Activated T-cell treated with anti-CD3 and anti-CD28 coated beads, Interleukin-2, amount 50 U/mL, for 4 hours (primary cell): ENCODE results near the gene CDC7. TPM values are rescaled to one million over a fixed set of nuclear protein-coding genes. Genes with fewer than 3 reads are reported as not detected.
A peak's percentile ranks its signal among the peaks of the same experiment; 100 is the strongest.
"Not testable (repeated sequence)": the region's sequence is repeated elsewhere in the genome, so short reads cannot be mapped to it uniquely, and the experiment has no call there.

Source experiments
- ATAC-seq, 2 donors: fragments of 200-7000 bp; cut with Tn5 transposase; one replicate each; pipeline ENCODE4 v1.10.0; 2021
- DNase-seq: peaks from one replicate; pipeline ENCODE4 v3.0.0-alpha.2; 2020
- H3K27me3 Mint-ChIP-seq: one replicate; pipeline ENCODE4 v1.8.0; 2021; ENCODE audit warnings: low read depth, mixed read lengths
- H3K36me3 Mint-ChIP-seq: one replicate; pipeline ENCODE4 v1.8.0; 2022; ENCODE audit warnings: mixed read lengths; ENCODE audit not compliant: insufficient read depth
- H3K4me1 Mint-ChIP-seq: one replicate; pipeline ENCODE4 v1.8.0; 2021; ENCODE audit warnings: low read depth, mixed read lengths
- H3K4me3 Mint-ChIP-seq: one replicate; pipeline ENCODE4 v1.8.0; 2021; ENCODE audit warnings: mild to moderate bottlenecking, moderate library complexity, mixed read lengths
- H3K9me3 Mint-ChIP-seq: one replicate; pipeline ENCODE4 v1.8.0; 2021; ENCODE audit warnings: mixed read lengths
- total RNA-seq, 3 donors: library from RNA; stranded (reverse); gene quantifications; one replicate each; pipeline ENCODE4 v1.2.1, GENCODE V29; 2021

CDC7 gene
- total RNA-seq, 3 donors from 2014 or later, result 11.1 to 20.1 (median 16.6) TPM

- H3K9me3 Mint-ChIP-seq, result no peaks in the 10 kb centered on the region
- no peak for ATAC-seq
- no peak for DNase-seq
- H3K36me3 Mint-ChIP-seq, result peaks cover 2% of the 10 kb centered on the region
- H3K27me3 Mint-ChIP-seq, result no peaks in the 10 kb centered on the region
- peak overlapping the region; percentile 63 for H3K4me3 Mint-ChIP-seq
- peaks cover 16% of the 10 kb centered on the region for H3K4me1 Mint-ChIP-seq
Observed at GRCh38 chr1:91501971-91502671, 1.5 kb downstream of the CDC7 start.

GRCh38 chr1:91502672-91503184, 2.1 kb downstream of the CDC7 start:
- DNase-seq, result no peak
- H3K4me3 Mint-ChIP-seq, result peak overlapping the region; percentile 63

DNA sequence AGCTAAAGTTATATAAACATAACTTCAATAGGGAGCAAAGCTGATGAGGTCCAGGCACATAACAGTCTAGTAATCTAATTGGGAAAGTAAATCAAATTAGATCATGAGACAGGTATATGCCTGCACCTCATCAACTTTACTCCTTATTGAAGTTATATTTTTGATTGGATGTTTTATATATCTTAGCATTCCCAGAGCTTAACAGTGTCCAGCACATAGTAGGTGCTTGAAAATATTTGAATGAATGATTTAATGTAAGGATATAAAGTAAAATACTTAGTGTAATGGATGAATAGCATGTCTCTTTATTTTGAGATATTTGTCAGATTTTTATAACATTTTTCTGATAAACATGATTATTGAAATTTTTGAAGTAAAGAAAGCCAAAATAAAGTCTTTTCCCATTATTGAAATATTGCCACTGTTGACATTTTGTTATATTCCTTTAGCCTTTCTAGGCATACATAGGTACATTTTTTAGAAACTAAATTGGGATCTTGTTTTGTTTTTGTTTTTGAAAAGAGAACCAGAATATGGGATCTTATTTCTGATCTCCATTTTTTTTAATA, 2.8 kb downstream of the CDC7 start:
- peaks cover 16% of the 10 kb centered on the region for H3K4me1 Mint-ChIP-seq
- H3K27me3 Mint-ChIP-seq, result no peaks in the 10 kb centered on the region
- H3K4me3 Mint-ChIP-seq, result no peak overlapping the region
- DNase-seq, result no peak
- ATAC-seq, result no peak
- peaks cover 2% of the 10 kb centered on the region for H3K36me3 Mint-ChIP-seq
- H3K9me3 Mint-ChIP-seq, result no peaks in the 10 kb centered on the region

More at GRCh38 chr1:91502672-91503184, 2.1 kb downstream of the CDC7 start:
- Mint-ChIP-seq H3K9me3 (no peaks in the 10 kb centered on the region), H3K4me1 (peaks cover 16% of the 10 kb centered on the region), H3K36me3 (peaks cover 2% of the 10 kb centered on the region), H3K27me3 (no peaks in the 10 kb centered on the region)
- no peak for ATAC-seq

DNA sequence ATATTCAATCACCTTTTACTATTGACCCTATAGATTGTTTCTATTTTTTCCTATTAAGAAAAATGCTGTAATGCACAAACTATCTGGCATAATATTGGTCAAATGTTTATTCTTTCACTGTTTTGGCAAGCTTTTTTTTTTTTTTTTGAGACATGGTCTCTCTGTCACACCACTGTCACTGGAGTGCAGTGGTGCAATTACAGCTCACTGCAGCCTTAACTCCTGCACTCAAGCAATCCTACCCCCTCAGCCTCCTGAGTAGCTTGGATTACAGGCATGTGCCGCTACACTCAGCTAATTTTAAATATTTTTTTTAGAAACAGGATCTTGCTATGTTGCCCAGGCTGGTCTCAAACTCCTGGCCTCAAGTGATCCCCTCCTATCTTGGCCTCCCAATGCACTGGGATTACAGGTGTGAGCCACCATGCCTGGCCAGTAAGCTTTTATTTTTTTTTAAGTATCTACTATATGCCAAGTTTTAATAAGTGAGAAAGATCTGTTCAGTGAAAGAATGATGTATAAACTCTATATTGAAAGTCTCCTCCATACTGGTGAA, 3.4 kb downstream of the CDC7 start:
- H3K4me1 Mint-ChIP-seq, result peaks cover 16% of the 10 kb centered on the region
- H3K27me3 Mint-ChIP-seq, result no peaks in the 10 kb centered on the region
- H3K4me3 Mint-ChIP-seq, result no peak overlapping the region
- ATAC-seq, result no peak
- peaks cover 6% of the 10 kb centered on the region for H3K36me3 Mint-ChIP-seq
- H3K9me3 Mint-ChIP-seq, result no peaks in the 10 kb centered on the region
- DNase-seq, result no peak

DNA sequence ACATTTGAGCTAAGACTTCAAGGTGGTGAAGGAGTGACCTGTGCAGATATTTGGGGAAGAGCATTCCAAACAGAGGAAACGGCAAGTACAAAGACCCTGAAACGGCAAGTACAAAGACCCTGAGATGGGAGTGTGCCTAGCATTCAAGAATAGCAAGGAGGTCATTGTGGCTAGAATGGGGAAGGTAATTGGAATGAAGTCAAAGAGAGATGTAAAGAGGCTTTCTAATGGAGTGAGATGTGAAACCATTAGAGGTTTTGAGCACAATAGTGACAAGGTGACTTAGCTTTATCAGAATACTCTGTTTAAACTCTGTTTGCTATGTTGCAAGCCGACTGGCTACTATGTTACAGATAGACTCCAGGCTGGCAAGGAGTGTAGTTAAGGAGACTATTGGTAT, 4.4 kb downstream of the CDC7 start:
- H3K27me3 Mint-ChIP-seq, result no peaks in the 10 kb centered on the region
- peaks cover 16% of the 10 kb centered on the region for H3K4me1 Mint-ChIP-seq
- H3K36me3 Mint-ChIP-seq, result peaks cover 13% of the 10 kb centered on the region
- no peaks in the 10 kb centered on the region for H3K9me3 Mint-ChIP-seq
- ATAC-seq (no peak), DNase-seq (no peak)
- no peak overlapping the region for H3K4me3 Mint-ChIP-seq

GRCh38 chr1:91506071-91506470, 5.4 kb downstream of the CDC7 start:
- Mint-ChIP-seq H3K27me3 (no peaks in the 10 kb centered on the region), H3K9me3 (no peaks in the 10 kb centered on the region), H3K4me1 (peaks cover 16% of the 10 kb centered on the region), H3K4me3 (no peak overlapping the region), H3K36me3 (peaks cover 13% of the 10 kb centered on the region)
- ATAC-seq (no peak), DNase-seq (no peak)

DNA sequence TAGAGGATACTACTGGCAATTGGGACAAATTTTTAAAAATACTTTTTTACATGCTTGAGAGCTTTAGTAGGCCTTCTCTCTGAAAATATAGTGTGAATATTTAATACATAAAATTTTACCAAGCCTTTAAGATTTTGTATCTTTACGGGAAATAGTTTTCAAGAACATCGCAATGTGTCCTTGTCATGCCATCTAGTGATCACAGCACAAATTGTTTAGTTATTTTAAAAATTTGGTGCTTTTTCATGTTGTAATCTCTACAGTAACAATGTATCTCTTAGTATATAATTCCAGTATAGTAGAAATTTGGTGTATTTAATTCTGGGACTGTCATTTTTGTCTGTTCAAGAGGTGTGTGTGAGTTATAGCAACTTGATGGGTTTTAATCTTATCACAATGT, 6.7 kb downstream of the CDC7 start:
- H3K4me3 Mint-ChIP-seq, result no peak overlapping the region
- DNase-seq (no peak), ATAC-seq (no peak)
- no peaks in the 10 kb centered on the region for H3K27me3 Mint-ChIP-seq
- H3K36me3 Mint-ChIP-seq, result peaks cover 13% of the 10 kb centered on the region
- H3K4me1 Mint-ChIP-seq, result peaks cover 11% of the 10 kb centered on the region
- no peaks in the 10 kb centered on the region for H3K9me3 Mint-ChIP-seq

DNA sequence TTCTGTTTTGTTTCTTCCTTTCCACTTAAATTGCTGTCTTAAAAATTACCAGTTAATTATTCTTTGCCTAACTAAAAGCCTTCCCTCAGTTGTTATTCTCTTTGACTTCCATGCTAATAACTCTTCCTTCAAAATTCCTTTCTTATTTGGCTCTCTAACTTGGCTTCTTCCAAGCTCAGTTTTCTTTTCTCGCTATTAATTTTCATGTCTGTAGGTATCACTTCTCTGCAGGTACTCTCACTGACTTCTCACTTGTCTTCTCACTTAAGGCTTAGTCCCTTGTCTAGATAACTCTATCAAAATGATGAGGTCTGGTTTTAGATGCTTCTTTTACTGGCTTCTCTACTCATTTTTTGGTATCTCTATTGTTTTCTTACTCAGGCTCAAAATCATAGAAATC, 10.1 kb downstream of the CDC7 start:
- Mint-ChIP-seq H3K9me3 (no peaks in the 10 kb centered on the region), H3K4me1 (peaks cover 4% of the 10 kb centered on the region), H3K36me3 (peaks cover 15% of the 10 kb centered on the region), H3K4me3 (no peak overlapping the region), H3K27me3 (no peaks in the 10 kb centered on the region)
- DNase-seq, result no peak
- ATAC-seq, result no peak

DNA sequence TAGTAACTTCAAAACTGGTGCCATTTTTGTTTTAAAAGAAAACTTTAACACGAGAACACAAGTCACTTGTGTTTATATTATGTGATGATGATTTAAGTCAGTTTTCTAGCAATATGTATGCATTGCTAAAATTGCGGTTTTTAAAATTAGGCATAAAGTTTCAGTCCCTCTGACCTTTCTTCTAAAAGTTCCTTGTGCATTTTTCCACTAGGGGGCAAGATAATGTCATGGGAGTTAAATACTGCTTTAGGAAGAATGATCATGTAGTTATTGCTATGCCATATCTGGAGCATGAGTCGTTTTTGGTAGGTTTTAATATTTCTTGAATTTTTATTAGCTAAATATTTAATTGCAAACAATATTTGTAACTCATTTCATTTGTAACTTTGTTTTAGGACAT, 10.7 kb downstream of the CDC7 start:
- ATAC-seq, result no peak
- Mint-ChIP-seq H3K9me3 (no peaks in the 10 kb centered on the region), H3K36me3 (peaks cover 15% of the 10 kb centered on the region), H3K4me3 (no peak overlapping the region), H3K27me3 (no peaks in the 10 kb centered on the region), H3K4me1 (peaks cover 4% of the 10 kb centered on the region)
- DNase-seq, result no peak

- H3K4me3 Mint-ChIP-seq, result no peak overlapping the region
- no peak for DNase-seq
- no peaks in the 10 kb centered on the region for H3K9me3 Mint-ChIP-seq
- peaks cover 20% of the 10 kb centered on the region for H3K36me3 Mint-ChIP-seq
- H3K4me1 Mint-ChIP-seq, result peaks cover 4% of the 10 kb centered on the region
- no peak for ATAC-seq
- no peaks in the 10 kb centered on the region for H3K27me3 Mint-ChIP-seq
Observed at GRCh38 chr1:91513160-91513559, 12.5 kb downstream of the CDC7 start.

DNA sequence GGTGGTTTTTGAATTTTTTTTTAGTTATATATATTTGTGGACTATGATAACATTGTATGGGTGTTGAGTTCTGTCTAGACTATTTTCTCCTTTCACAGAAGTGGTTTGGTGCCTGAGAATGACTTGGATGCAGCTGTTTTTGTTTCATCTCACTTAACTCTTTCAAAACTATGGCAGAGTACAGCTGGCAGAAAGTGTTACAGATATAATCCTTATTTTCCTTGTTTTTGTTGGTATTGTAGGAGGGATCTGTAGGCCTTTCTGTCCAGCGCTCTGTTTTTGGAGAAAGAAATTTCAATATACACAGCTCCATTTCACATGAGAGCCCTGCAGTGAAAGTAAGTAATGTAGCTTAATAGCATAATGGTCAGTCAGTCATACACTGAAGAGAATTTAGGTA, 13.1 kb downstream of the CDC7 start:
- H3K27me3 Mint-ChIP-seq, result no peaks in the 10 kb centered on the region
- DNase-seq (no peak), ATAC-seq (no peak)
- H3K36me3 Mint-ChIP-seq, result peaks cover 21% of the 10 kb centered on the region
- H3K4me1 Mint-ChIP-seq, result peaks cover 4% of the 10 kb centered on the region
- H3K9me3 Mint-ChIP-seq, result no peaks in the 10 kb centered on the region
- H3K4me3 Mint-ChIP-seq, result no peak overlapping the region

GRCh38 chr1:91515994-91516393, 15.3 kb downstream of the CDC7 start:
- DNase-seq (no peak), ATAC-seq (no peak)
- peaks cover 12% of the 10 kb centered on the region for H3K36me3 Mint-ChIP-seq
- H3K27me3 Mint-ChIP-seq, result no peaks in the 10 kb centered on the region
- peaks cover 9% of the 10 kb centered on the region for H3K4me1 Mint-ChIP-seq
- H3K9me3 Mint-ChIP-seq, result no peaks in the 10 kb centered on the region
- no peak overlapping the region for H3K4me3 Mint-ChIP-seq

GRCh38 chr1:91516605-91517004, 16.0 kb downstream of the CDC7 start:
- not testable (repeated sequence) for H3K27me3 Mint-ChIP-seq, DNase-seq, H3K9me3 Mint-ChIP-seq, ATAC-seq, H3K4me3 Mint-ChIP-seq
- Mint-ChIP-seq H3K36me3 (peaks cover 12% of the 10 kb centered on the region), H3K4me1 (peaks cover 12% of the 10 kb centered on the region)

DNA sequence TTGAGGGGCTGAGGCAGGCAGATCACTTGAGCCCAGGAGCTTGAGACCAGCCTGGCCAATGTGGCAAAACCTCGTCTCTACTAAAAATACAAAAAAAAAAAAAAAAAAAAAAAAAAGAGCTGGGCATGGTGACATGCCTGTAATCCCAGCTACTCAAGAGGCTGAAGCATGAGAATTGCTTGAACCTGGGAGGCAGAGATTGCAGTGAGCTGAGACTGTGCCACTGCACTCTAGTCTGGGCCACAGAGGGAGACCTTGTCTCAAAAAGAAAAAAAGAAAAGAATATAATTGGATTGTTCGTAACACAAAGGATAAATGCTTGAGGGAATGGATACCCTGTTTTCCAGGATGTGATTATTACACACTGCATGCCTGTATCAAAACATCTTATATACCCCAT, 18.5 kb downstream of the CDC7 start:
- not testable (repeated sequence) for H3K4me3 Mint-ChIP-seq, DNase-seq, ATAC-seq, H3K27me3 Mint-ChIP-seq, H3K9me3 Mint-ChIP-seq
- H3K4me1 Mint-ChIP-seq, result peaks cover 25% of the 10 kb centered on the region
- peaks cover 11% of the 10 kb centered on the region for H3K36me3 Mint-ChIP-seq

GRCh38 chr1:91520942-91521507, 20.4 kb downstream of the CDC7 start:
- Mint-ChIP-seq H3K27me3 (no peaks in the 10 kb centered on the region), H3K36me3 (peaks cover 9% of the 10 kb centered on the region), H3K4me3 (no peak overlapping the region), H3K4me1 (peaks cover 25% of the 10 kb centered on the region), H3K9me3 (no peaks in the 10 kb centered on the region)
- no peak for DNase-seq
- ATAC-seq, result peak; percentile 36 to 45
